HG02610 (cell line): ENCODE results near the gene TECPR2.

Experiments used
- ATAC-seq: cut with Tn5 transposase; IDR thresholded peaks from one replicate; pipeline ENCODE4 v1.9.1; 2021; ENCODE audit warnings: mild to moderate bottlenecking, moderate library complexity; ENCODE audit not compliant: unreplicated experiment

Gene TECPR2

GRCh38 chr14:102462391-102462790, 99.7 kb downstream of the TECPR2 start:
- no peak for ATAC-seq

- no peak for ATAC-seq
These were observed 101.3 kb downstream of the TECPR2 start for GRCh38 chr14:102464006-102464405.

GRCh38 chr14:102464846-102465341, 102.2 kb downstream of the TECPR2 start:
- ATAC-seq: no peak

GRCh38 chr14:102469261-102469660, 106.5 kb downstream of the TECPR2 start:
- no peak for ATAC-seq

- ATAC-seq: no peak
These were observed 109.4 kb downstream of the TECPR2 start for GRCh38 chr14:102471921-102472790.

- ATAC-seq: no peak
These were observed 110.0 kb downstream of the TECPR2 start for GRCh38 chr14:102472791-102473150.

- ATAC-seq: no peak
These were observed 110.8 kb downstream of the TECPR2 start for GRCh38 chr14:102473559-102473958.

GRCh38 chr14:102474934-102475333, 112.2 kb downstream of the TECPR2 start:
- no peak for ATAC-seq

- ATAC-seq: no peak
These were observed 116.4 kb downstream of the TECPR2 start for GRCh38 chr14:102479107-102479506.

GRCh38 chr14:102479777-102480176, 117.0 kb downstream of the TECPR2 start:
- ATAC-seq: no peak

GRCh38 chr14:102481371-102481770, 118.6 kb downstream of the TECPR2 start:
- ATAC-seq: no peak

- ATAC-seq: no peak
These were observed 119.1 kb downstream of the TECPR2 start for GRCh38 chr14:102481791-102482238.

GRCh38 chr14:102484316-102484715, 121.6 kb downstream of the TECPR2 start:
- no peak for ATAC-seq

GRCh38 chr14:102485693-102486512, 123.2 kb downstream of the TECPR2 start:
- no peak for ATAC-seq

GRCh38 chr14:102486513-102487203, 123.9 kb downstream of the TECPR2 start:
- ATAC-seq: no peak

GRCh38 chr14:102487204-102487577, 124.5 kb downstream of the TECPR2 start:
- no peak for ATAC-seq

- no peak for ATAC-seq
These were observed 127.7 kb downstream of the TECPR2 start for GRCh38 chr14:102490456-102490855.

GRCh38 chr14:102491366-102491765, 128.6 kb downstream of the TECPR2 start:
- ATAC-seq: no peak

GRCh38 chr14:102491786-102492530, 129.2 kb downstream of the TECPR2 start:
- ATAC-seq: no peak

- no peak for ATAC-seq
These were observed 129.8 kb downstream of the TECPR2 start for GRCh38 chr14:102492531-102492910.
